H1 (cell line): ENCODE measurements around the gene GALNT2. TPM values are rescaled to one million over a fixed set of nuclear protein-coding genes. Genes with fewer than 3 reads are reported as not detected.

Source experiments
- CTCF ChIA-PET: fragments of 300-600 bp; sonication (Branson Sonifier 250); formaldehyde crosslinking; loops from one replicate; lab custom pipeline; 2021; ENCODE audit not compliant: partially characterized antibody; lab: Charles Lee
- POLR2A ChIA-PET: fragments of 300-600 bp; sonication (Branson Sonifier 250); formaldehyde crosslinking; loops from one replicate; lab custom pipeline; 2021; ENCODE audit warnings: inconsistent platforms; ENCODE audit not compliant: partially characterized antibody; lab: Charles Lee
- DNase-seq, 2 experiments: peaks; one replicate each; pipeline versions ENCODE4 v3.0.0 to v3.0.0-alpha.2; 2010 to 2022; ENCODE audit warnings: low spot score in 2 of 2, low read depth in 1 of 2, mixed read lengths in 1 of 2
- FAIRE-seq: peaks from 2 replicates; lab custom pipeline; 2011; peaks lifted over from hg19 to GRCh38; lab: Jason Lieb, UNC
- H2AFZ ChIP-seq: 2 replicates; pipeline ENCODE4 v1.8.1; 2012; ENCODE audit warnings: low read length, inconsistent platforms
- H2AK5ac ChIP-seq: 2 replicates; pipeline ENCODE4 v1.6.1; 2013; ENCODE audit warnings: low read depth, low read length
- H2BK120ac ChIP-seq: replicated peaks from 2 replicates; pipeline ENCODE3; 2013; ENCODE audit warnings: low read depth, low read length, inconsistent platforms
- H2BK12ac ChIP-seq: 2 replicates; pipeline ENCODE4 v1.6.1; 2013; ENCODE audit warnings: low read depth, low read length
- H2BK15ac ChIP-seq: 2 replicates; pipeline ENCODE4 v1.6.1; 2013; ENCODE audit warnings: low read length
- H2BK20ac ChIP-seq: 2 replicates; pipeline ENCODE4 v1.6.1; 2013; ENCODE audit warnings: low read length
- H2BK5ac ChIP-seq: 2 replicates; pipeline ENCODE4 v1.6.1; 2013; ENCODE audit warnings: low read depth, low read length
- H3K14ac ChIP-seq: 2 replicates; pipeline ENCODE4 v1.6.1; 2013; ENCODE audit warnings: inconsistent platforms; ENCODE audit not compliant: insufficient read length
- H3K18ac ChIP-seq: 2 replicates; pipeline ENCODE4 v1.6.1; 2013; ENCODE audit warnings: low read length; ENCODE audit errors: extremely low read depth
- H3K23ac ChIP-seq: 2 replicates; pipeline ENCODE4 v1.6.1; 2013; ENCODE audit warnings: inconsistent platforms; ENCODE audit not compliant: insufficient read length
- H3K23me2 ChIP-seq: 2 replicates; pipeline ENCODE4 v1.6.1; 2013; ENCODE audit warnings: low read depth, low read length
- H3K27ac ChIP-seq: 2 replicates; pipeline ENCODE4 v1.6.1; 2011; ENCODE audit warnings: low read depth, low read length, inconsistent platforms
- H3K27me3 ChIP-seq, 4 experiments: replicated peaks in 1 of 4; 1 replicate in 1 of 4; 2 replicates in 3 of 4; pipeline versions ENCODE4 v1.6.1 to v1.8.1; 2011 to 2013; ENCODE audit warnings: low read length in 3 of 4, mild to moderate bottlenecking in 3 of 4, inconsistent platforms in 2 of 4, mixed read lengths in 2 of 4, moderate library complexity in 1 of 4; ENCODE audit not compliant: control insufficient read depth in 3 of 4, insufficient read depth in 3 of 4; ENCODE audit errors: extremely low read depth in 1 of 4
- H3K36me3 ChIP-seq, 4 experiments: 2 replicates each; pipeline versions ENCODE4 v1.6.1 to v1.8.1; 2011 to 2013; ENCODE audit warnings: mild to moderate bottlenecking in 4 of 4, low read length in 3 of 4, moderate library complexity in 2 of 4, control low read depth in 1 of 4, inconsistent platforms in 1 of 4; ENCODE audit not compliant: insufficient read depth in 4 of 4, control insufficient read depth in 2 of 4
- H3K4ac ChIP-seq: replicated peaks from 2 replicates; pipeline ENCODE3; 2013; ENCODE audit warnings: low read length, low read depth, mixed read lengths, inconsistent platforms; ENCODE audit not compliant: insufficient read length
- H3K4me1 ChIP-seq, 4 experiments: replicated peaks in 1 of 4; 1 replicate in 1 of 4; 2 replicates in 3 of 4; pipeline versions ENCODE4 v1.6.1 to v1.8.1; 2011 to 2013; ENCODE audit warnings: low read length in 3 of 4, inconsistent platforms in 2 of 4, mixed read lengths in 1 of 4; ENCODE audit not compliant: insufficient read depth in 4 of 4, control insufficient read depth in 3 of 4
- H3K4me2 ChIP-seq, 2 experiments: 2 replicates each; pipeline versions ENCODE4 v1.6.1 to v1.8.1; 2011 to 2013; ENCODE audit warnings: low read depth in 2 of 2, low read length in 2 of 2, control low read depth in 1 of 2, inconsistent platforms in 1 of 2, mild to moderate bottlenecking in 1 of 2; ENCODE audit not compliant: insufficient read depth in 1 of 2
- H3K4me3 ChIP-seq, 4 experiments: fragments of 200-600, 300-600 bp in 1 of 4; sonication (generic), shearing (Covaris generic), sonication (Bioruptor Twin) in 1 of 4; 2 replicates each; pipeline versions ENCODE4 v1.5.1 to v1.8.1; 2011 to 2016; ENCODE audit warnings: low read length in 4 of 4, low read depth in 3 of 4, control low read depth in 2 of 4, inconsistent platforms in 2 of 4, mild to moderate bottlenecking in 2 of 4, mixed read lengths in 1 of 4, moderate library complexity in 1 of 4; ENCODE audit not compliant: insufficient read depth in 2 of 4; ENCODE audit errors: extremely low read depth in 1 of 4
- H3K56ac ChIP-seq: replicated peaks from 2 replicates; pipeline ENCODE3; 2013; ENCODE audit warnings: low read depth, mild to moderate bottlenecking, mixed read lengths, low read length, inconsistent platforms; ENCODE audit not compliant: insufficient read length
- H3K79me1 ChIP-seq: 2 replicates; pipeline ENCODE4 v1.6.1; 2013; ENCODE audit warnings: low read depth, low read length, control low read depth
- H3K79me2 ChIP-seq, 2 experiments: 2 replicates each; pipeline versions ENCODE4 v1.6.1 to v1.8.1; 2012 to 2013; ENCODE audit warnings: low read length in 2 of 2, mild to moderate bottlenecking in 2 of 2, inconsistent platforms in 1 of 2; ENCODE audit not compliant: insufficient read depth in 2 of 2, control insufficient read depth in 1 of 2
- H3K9ac ChIP-seq, 4 experiments: replicated peaks in 1 of 4; 1 replicate in 1 of 4; 2 replicates in 3 of 4; pipeline versions ENCODE4 v1.6.1 to v1.8.1; 2011 to 2013; ENCODE audit warnings: low read depth in 3 of 4, low read length in 3 of 4, control low read depth in 2 of 4, mild to moderate bottlenecking in 2 of 4, moderate library complexity in 2 of 4, inconsistent platforms in 1 of 4; ENCODE audit errors: extremely low read depth in 1 of 4
- H3K9me3 ChIP-seq, 2 experiments: 2 replicates each; pipeline versions ENCODE4 v1.6.1 to v1.8.1; 2012 to 2013; ENCODE audit warnings: mild to moderate bottlenecking in 2 of 2, moderate library complexity in 2 of 2, control low read depth in 1 of 2, inconsistent platforms in 1 of 2, low read depth in 1 of 2, low read length in 1 of 2, mixed read lengths in 1 of 2; ENCODE audit not compliant: insufficient read depth in 2 of 2
- H4K20me1 ChIP-seq, 2 experiments: replicated peaks in 1 of 2; 2 replicates each; pipeline versions ENCODE3 to v1.8.1; 2011 to 2013; ENCODE audit warnings: inconsistent platforms in 2 of 2, low read length in 2 of 2, mild to moderate bottlenecking in 1 of 2; ENCODE audit not compliant: insufficient read depth in 2 of 2, control insufficient read depth in 1 of 2
- H4K5ac ChIP-seq: 2 replicates; pipeline ENCODE4 v1.6.1; 2013; ENCODE audit warnings: low read length, low read depth, mixed read lengths, inconsistent platforms; ENCODE audit not compliant: insufficient read length
- H4K8ac ChIP-seq: 2 replicates; pipeline ENCODE4 v1.8.0; 2013; ENCODE audit warnings: mild to moderate bottlenecking, moderate library complexity, low read length, inconsistent platforms; ENCODE audit not compliant: insufficient read depth; ENCODE audit errors: extremely low read depth
- H4K91ac ChIP-seq: replicated peaks from 2 replicates; pipeline ENCODE3; 2013; ENCODE audit warnings: low read length, mixed read lengths, inconsistent platforms; ENCODE audit not compliant: insufficient read length
- ASH2L ChIP-seq: fragments of 200-600, 300-600 bp; sonication (generic); IDR thresholded peaks from one replicate; pipeline ENCODE4 v1.7.1; 2017; ENCODE audit warnings: low read length
- ATF2 ChIP-seq: IDR thresholded peaks from 2 replicates; pipeline ENCODE4 v1.6.1; 2012; ENCODE audit warnings: low read length, inconsistent platforms
- BACH1 ChIP-seq: IDR thresholded peaks from 2 replicates; pipeline ENCODE4 v1.6.1; 2012; ENCODE audit warnings: low read length, improper control_type of control experiment
- CEBPB ChIP-seq: IDR thresholded peaks from 2 replicates; pipeline ENCODE4 v1.6.1; 2012; ENCODE audit warnings: low read depth, low read length
- CTCF ChIP-seq, 3 experiments: IDR thresholded peaks; 1 replicate in 2 of 3; 2 replicates in 1 of 3; pipeline versions ENCODE4 v1.5.1 to v1.6.1; 2011; ENCODE audit warnings: low read length in 3 of 3, mild to moderate bottlenecking in 3 of 3, inconsistent platforms in 2 of 3, low read depth in 1 of 3, moderate library complexity in 1 of 3; ENCODE audit not compliant: insufficient read depth in 1 of 3; ENCODE audit errors: control extremely low read depth in 1 of 3
- WGBS, 2 experiments: shearing (Covaris generic) in 1 of 2; methylation state at CpG; one replicate each; pipeline versions ENCODE4 v1.1.6 to v1.1.7; 2013 to 2015; ENCODE audit warnings: low lambda C conversion rate in 2 of 2, mixed read lengths in 2 of 2, inconsistent platforms in 1 of 2, low coverage in 1 of 2, missing lambda C conversion rate in 1 of 2; ENCODE audit not compliant: insufficient replicate concordance in 2 of 2, insufficient coverage in 1 of 2, insufficient read length in 1 of 2; ENCODE audit errors: extremely low coverage in 1 of 2, missing lambda C conversion rate in 1 of 2; 5-methylcytosine and 5-hydroxymethylcytosine counted together
- polyA plus RNA-seq, 7 experiments: library from polyadenylated mRNA; depleted of rRNA in 3 of 7; stranded (reverse) in 5 of 7; unstranded in 2 of 7; fragments of >200 nt in 5 of 7; fragments of 200-250 nt in 2 of 7; gene quantifications; 1 replicate in 5 of 7; 2 replicates in 1 of 7; 4 replicates in 1 of 7; pipeline versions ENCODE4 v1.2.1 to v1.2.3, GENCODE V29; 2011 to 2013; ENCODE audit warnings: missing spikeins in 2 of 7, mixed read lengths in 2 of 7
- total RNA-seq: library from RNA; stranded (reverse); fragmentation: NEBNext Ultra II Directional; extraction: Animal tissue kit (Norgen Biotek cat#: 25700); gene quantifications from 2 replicates; pipeline ENCODE4 v1.2.1, GENCODE V29; 2021

Gene GALNT2
- total and polyA plus RNA-seq, 2 of the 8 experiments (the other 6 are each of a cell fraction or from before 2014, with no cell fraction given): 34.5 to 75.3 TPM

GRCh38 chr1:230174471-230175162 is 107.6 kb downstream of the GALNT2 start:
- Histone ChIP-seq H3K4me2 (no peak overlapping the region), H2BK12ac (no peak overlapping the region), H2BK20ac (no peak overlapping the region), H3K36me3 (peaks cover 0 to 6% (median 1%) of the 10 kb centered on the region in 4 experiments; a peak in 3 of 8 replicates), H3K23ac (no peak overlapping the region), H4K8ac (no peak overlapping the region), H2BK120ac (no peak overlapping the region), H3K27ac (no peak overlapping the region), H3K18ac (no peak overlapping the region), H3K79me2 (peaks cover 0 to 20% of the 10 kb centered on the region in 2 experiments; a peak in 3 of 4 replicates), H2AFZ (no peak overlapping the region), H3K4me3 (no peak overlapping the region), H3K9me3 (no peaks in the 10 kb centered on the region), H3K79me1 (no peaks in the 10 kb centered on the region), H3K4ac (no peak overlapping the region), H3K4me1 (peaks cover 2 to 16% (median 7%) of the 10 kb centered on the region in 4 experiments), H4K20me1 (no peaks in the 10 kb centered on the region), H3K9ac (no peak overlapping the region), H3K56ac (no peak overlapping the region), H2BK15ac (no peak overlapping the region), H3K23me2 (no peaks in the 10 kb centered on the region), H4K91ac (no peak overlapping the region), H2AK5ac (no peak overlapping the region), H3K27me3 (no peaks in the 10 kb centered on the region), H3K14ac (no peak overlapping the region), H4K5ac (no peak overlapping the region), H2BK5ac (0 out of 2 replicates have a peak overlapping the region, but pooled peaks have one; percentile 11)
- CTCF ChIA-PET: interaction anchor here (1.1 to 1.4 kb wide), 3 partner anchors 39 to 513 kb away, joined by 3 to 5 read pairs (median 4); no protein-coding TSS in a partner anchor
- WGBS, 2 experiments: 90% methylated on average over 15 of the region's 15 CpGs; no CpG with 5 or more reads in 1 of the 2 experiments
- DNase-seq (peak in 1 of 2 experiments; percentile 40), FAIRE-seq (no peak)
- POLR2A ChIA-PET: interaction anchor here (1.2 kb wide), 2 partner anchors 11 to 12 kb away, joined by 3 to 4 read pairs; no protein-coding TSS in a partner anchor
- TF ChIP-seq ATF2 (no peak), ASH2L (no peak), CEBPB (no peak), BACH1 (no peak), CTCF (IDR thresholded peaks at IDR 0.05; ENCODE audit: control extremely low read depth in 1 of 3, insufficient read depth in 1 of 3, low read depth in 1 of 3, low read length in 3 of 3) (no peak)
